Measurements from ENCODE around the gene TUBA1C. TPM values are rescaled to one million over a fixed set of nuclear protein-coding genes. Genes with fewer than 3 reads are reported as not detected.
A peak's percentile ranks its signal among the peaks of the same experiment; 100 is the strongest.

Gene TUBA1C
- total and polyA plus RNA-seq, 2 of the 4 experiments (the other 2 are of a cell fraction), result 1,420 to 2,555 TPM

DNA sequence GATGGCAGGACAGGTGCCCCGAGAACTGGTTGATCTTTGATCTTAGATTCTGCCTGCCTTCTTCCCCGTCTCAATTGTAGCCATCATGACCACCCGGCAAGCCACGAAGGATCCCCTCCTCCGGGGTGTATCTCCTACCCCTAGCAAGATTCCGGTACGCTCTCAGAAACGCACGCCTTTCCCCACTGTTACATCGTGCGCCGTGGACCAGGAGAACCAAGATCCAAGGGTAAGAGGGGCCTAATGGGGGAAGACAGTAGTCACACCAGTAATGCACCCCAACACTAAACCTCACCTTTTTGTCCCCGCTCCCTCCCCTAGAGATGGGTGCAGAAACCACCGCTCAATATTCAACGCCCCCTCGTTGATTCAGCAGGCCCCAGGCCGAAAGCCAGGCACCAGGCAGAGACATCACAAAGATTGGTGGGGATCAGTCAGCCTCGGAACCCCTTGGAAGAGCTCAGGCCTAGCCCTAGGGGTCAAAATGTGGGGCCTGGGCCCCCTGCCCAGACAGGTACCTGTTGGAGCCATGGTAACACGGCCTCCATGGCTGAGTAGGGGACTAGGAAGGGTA is 58.7 kb downstream of the TUBA1C start:
- Histone ChIP-seq H2BK5ac (ENCODE audit: low read depth, low read length, poor library complexity, severe bottlenecking) (no peak overlapping the region), H3K79me1 (ENCODE audit: low read depth in 1 of 2, low read length in 2 of 2) (peaks cover 9 to 41% of the 10 kb centered on the region in 2 experiments; a peak in 3 of 4 replicates), H3K18ac (ENCODE audit: low read depth, low read length) (no peak overlapping the region), H3K27ac (ENCODE audit: insufficient read depth, low read length) (peak overlapping the region; percentile 34; the same call in 1 of the 2 replicates), H3K23ac (ENCODE audit: low read depth, low read length) (no peak overlapping the region; the same call in 1 of the 2 replicates), H3K56ac (ENCODE audit: extremely low read depth, insufficient read depth, low read length) (peak overlapping the region; percentile 62; the same call in 1 of the 2 replicates), H3K27me3 (ENCODE audit: control insufficient read depth, insufficient read depth, low read length) (no peaks in the 10 kb centered on the region), H4K5ac (ENCODE audit: low read depth, low read length) (no peak overlapping the region), H2AK5ac (ENCODE audit: low read depth, low read length) (peak overlapping the region; percentile 70; the same call in 1 of the 2 replicates), H4K91ac (ENCODE audit: insufficient read depth, low read depth, low read length) (peak overlapping the region; percentile 73; the same call in 1 of the 2 replicates), H3K36me3 (ENCODE audit: control insufficient read depth, insufficient read depth, low read length) (no peaks in the 10 kb centered on the region), H3K9me3 (ENCODE audit: control insufficient read depth, insufficient read depth, low read length) (no peaks in the 10 kb centered on the region), H2BK120ac (ENCODE audit: low read depth, low read length) (no peak overlapping the region), H2BK20ac (ENCODE audit: low read depth, low read length) (no peak overlapping the region), H4K20me1 (ENCODE audit: insufficient read depth, low read length) (no peaks in the 10 kb centered on the region), H2AK9ac (replicated peaks; ENCODE audit: low read depth, low read length, poor library complexity) (peak overlapping the region; percentile 79), H2AFZ (replicated peaks; ENCODE audit: low read length, poor library complexity) (peak overlapping the region; percentile 95), H3K4ac (ENCODE audit: low read depth, low read length) (peak overlapping the region; percentile 77), H3K14ac (replicated peaks; ENCODE audit: low read depth, low read length) (no peak overlapping the region), H3K4me1 (ENCODE audit: control insufficient read depth, insufficient read depth, low read length) (peaks cover 9% of the 10 kb centered on the region; the same call in 1 of the 2 replicates), H3K9ac (ENCODE audit: low read depth, low read length) (peak overlapping the region; percentile 57; the same call in 1 of the 2 replicates), H3K9me1 (ENCODE audit: insufficient read depth, low read length) (no peaks in the 10 kb centered on the region; the same call in 1 of the 2 replicates), H4K8ac (ENCODE audit: low read depth in 2 of 2, low read length in 2 of 2) (peak overlapping the region in 1 of 2 experiments; percentile 17; a peak in 2 of 4 replicates), H2BK15ac (ENCODE audit: low read depth, low read length) (no peak overlapping the region), H3K4me2 (ENCODE audit: low read depth, low read length) (peak overlapping the region; percentile 92), H3K4me3 (ENCODE audit: insufficient read depth, low read depth, low read length) (peak overlapping the region; percentile 65)
- intact Hi-C loops (cut with micrococcal nuclease), result no loop called here
- dilution Hi-C loops (cut with HindIII; ENCODE audit: low sequenced_read_pairs, unreplicated experiment), result no loop called here
- BruUV-seq (replicated peaks), result no TSS peak
- TF ChIP-seq BHLHE40 (IDR thresholded peaks at IDR 0.05; ENCODE audit: low read depth, low read length), result no peak
- no peak for TF ChIP-seq SMC3 (IDR thresholded peaks at IDR 0.05; ENCODE audit: low read depth, low read length)
- no peak for TF ChIP-seq MAFK (IDR thresholded peaks at IDR 0.05; ENCODE audit: low read depth, low read length)
- TF ChIP-seq CEBPB (IDR thresholded peaks at IDR 0.05; ENCODE audit: low read depth, low read length), result no peak
- no peak for TF ChIP-seq POLR2A (IDR thresholded peaks at IDR 0.05; ENCODE audit: low read depth, low read length)
- TF ChIP-seq CHD1 (IDR thresholded peaks at IDR 0.05; ENCODE audit: low read depth, low read length), result no peak
- no peak for TF ChIP-seq MAZ (IDR thresholded peaks at IDR 0.05; ENCODE audit: borderline replicate concordance, low read depth, low read length)
- TF ChIP-seq, protein P1, sequence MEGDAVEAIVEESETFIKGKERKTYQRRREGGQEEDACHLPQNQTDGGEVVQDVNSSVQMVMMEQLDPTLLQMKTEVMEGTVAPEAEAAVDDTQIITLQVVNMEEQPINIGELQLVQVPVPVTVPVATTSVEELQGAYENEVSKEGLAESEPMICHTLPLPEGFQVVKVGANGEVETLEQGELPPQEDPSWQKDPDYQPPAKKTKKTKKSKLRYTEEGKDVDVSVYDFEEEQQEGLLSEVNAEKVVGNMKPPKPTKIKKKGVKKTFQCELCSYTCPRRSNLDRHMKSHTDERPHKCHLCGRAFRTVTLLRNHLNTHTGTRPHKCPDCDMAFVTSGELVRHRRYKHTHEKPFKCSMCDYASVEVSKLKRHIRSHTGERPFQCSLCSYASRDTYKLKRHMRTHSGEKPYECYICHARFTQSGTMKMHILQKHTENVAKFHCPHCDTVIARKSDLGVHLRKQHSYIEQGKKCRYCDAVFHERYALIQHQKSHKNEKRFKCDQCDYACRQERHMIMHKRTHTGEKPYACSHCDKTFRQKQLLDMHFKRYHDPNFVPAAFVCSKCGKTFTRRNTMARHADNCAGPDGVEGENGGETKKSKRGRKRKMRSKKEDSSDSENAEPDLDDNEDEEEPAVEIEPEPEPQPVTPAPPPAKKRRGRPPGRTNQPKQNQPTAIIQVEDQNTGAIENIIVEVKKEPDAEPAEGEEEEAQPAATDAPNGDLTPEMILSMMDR (conservative IDR thresholded peaks at IDR 0.05; ENCODE audit: low read depth, low read length), result no peak
- no peak for TF ChIP-seq RCOR1 (IDR thresholded peaks at IDR 0.05; ENCODE audit: insufficient replicate concordance, low read length)
- no peak for TF ChIP-seq RFX5 (IDR thresholded peaks at IDR 0.05; ENCODE audit: low read depth, low read length)
- no peak for TF ChIP-seq FOS (IDR thresholded peaks at IDR 0.05; ENCODE audit: low read depth, low read length)
- TF ChIP-seq, protein P2, sequence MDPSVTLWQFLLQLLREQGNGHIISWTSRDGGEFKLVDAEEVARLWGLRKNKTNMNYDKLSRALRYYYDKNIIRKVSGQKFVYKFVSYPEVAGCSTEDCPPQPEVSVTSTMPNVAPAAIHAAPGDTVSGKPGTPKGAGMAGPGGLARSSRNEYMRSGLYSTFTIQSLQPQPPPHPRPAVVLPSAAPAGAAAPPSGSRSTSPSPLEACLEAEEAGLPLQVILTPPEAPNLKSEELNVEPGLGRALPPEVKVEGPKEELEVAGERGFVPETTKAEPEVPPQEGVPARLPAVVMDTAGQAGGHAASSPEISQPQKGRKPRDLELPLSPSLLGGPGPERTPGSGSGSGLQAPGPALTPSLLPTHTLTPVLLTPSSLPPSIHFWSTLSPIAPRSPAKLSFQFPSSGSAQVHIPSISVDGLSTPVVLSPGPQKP (IDR thresholded peaks at IDR 0.05; ENCODE audit: borderline replicate concordance, low read depth, low read length), result no peak
- no peak for ATAC-seq (ENCODE audit: low read depth)
- DNase-seq, result no peak
- 0% methylated on average over 2 of the region's 19 CpGs; no CpG with 5 or more reads in 1 of the 2 experiments for WGBS, 2 experiments (ENCODE audit: extremely low coverage in 2 of 2, insufficient read length in 1 of 2)
- in situ Hi-C loops (cut with MboI; ENCODE audit: low sequenced_read_pairs), result no loop called here
- CTCF ChIA-PET, result interaction anchor here (0.9 to 1.7 kb wide), 2 partner anchors 13 to 24 kb away, joined by 3 to 9 read pairs; partner anchors contain the start of gene C1QL4
- POLR2A ChIA-PET (ENCODE audit: unreplicated experiment), result interaction anchor here (1.6 kb wide), 1 partner anchor 8 kb away, joined by 4 read pairs; no protein-coding TSS in a partner anchor

All from IMR-90 (cell line).